Measurements from ENCODE around the gene TTLL3.

The TTLL3 gene

GRCh38 chr3:9833078-9833477 is 23.0 kb downstream of the TTLL3 start:
- H3K4me3 ChIP-seq (ENCODE audit: control insufficient read depth, low read depth, low read length) = no peak overlapping the region
- DNase-seq (ENCODE audit: low read depth) = no peak
- no peak for TF ChIP-seq CTCF (IDR thresholded peaks at IDR 0.05; ENCODE audit: control insufficient read depth, insufficient read depth, low read depth, low read length, missing control alignments)

DNA sequence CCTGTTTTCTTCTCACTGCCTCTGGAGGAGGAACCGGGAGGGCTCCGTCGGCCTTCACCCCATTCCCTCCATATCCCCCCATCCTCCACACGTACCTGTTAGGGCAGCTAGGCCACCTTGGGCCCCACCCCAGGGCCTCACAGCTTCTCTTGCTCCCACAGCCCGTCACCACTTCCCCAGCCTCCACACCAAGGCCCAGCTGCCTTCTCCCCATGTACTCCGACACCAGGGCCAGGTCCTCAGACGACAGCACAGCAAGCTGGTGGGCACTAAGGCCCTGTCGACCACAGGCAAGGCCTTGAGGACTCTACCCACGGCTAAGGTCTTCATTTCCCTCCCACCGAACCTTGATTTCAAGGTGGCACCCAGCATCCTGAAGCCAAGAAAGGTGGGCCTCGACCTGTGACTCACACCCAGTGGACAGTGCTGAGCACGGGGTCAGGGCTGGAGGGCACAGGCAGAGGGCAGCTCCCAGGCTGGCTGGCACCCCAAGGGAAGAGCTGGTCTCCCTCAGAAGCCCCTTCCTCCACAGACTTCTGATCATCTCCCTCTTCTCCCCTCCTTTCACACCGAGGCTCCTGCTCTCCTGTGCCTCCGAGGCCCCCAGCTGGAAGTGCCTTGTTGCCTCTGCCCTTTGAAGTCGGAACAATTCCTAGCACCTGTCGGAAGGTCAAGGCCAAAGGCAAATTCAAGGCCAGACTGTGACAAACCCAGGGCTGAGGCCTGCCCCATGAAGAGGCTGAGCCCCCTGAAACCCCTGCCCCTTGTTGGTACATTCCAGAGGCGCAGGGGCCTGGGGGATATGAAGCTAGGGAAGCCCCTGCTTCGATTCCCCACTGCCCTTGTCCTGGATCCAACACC is 24.7 kb downstream of the TTLL3 start:
- TF ChIP-seq CTCF (IDR thresholded peaks at IDR 0.05; ENCODE audit: control insufficient read depth, insufficient read depth, low read depth, low read length, missing control alignments) = no peak
- DNase-seq (ENCODE audit: low read depth) = no peak
- no peak overlapping the region for H3K4me3 ChIP-seq (ENCODE audit: control insufficient read depth, low read depth, low read length)

GRCh38 chr3:9837701-9838582 is 27.9 kb downstream of the TTLL3 start:
- no peak for TF ChIP-seq CTCF (IDR thresholded peaks at IDR 0.05; ENCODE audit: control insufficient read depth, insufficient read depth, low read depth, low read length, missing control alignments)
- no peak overlapping the region for H3K4me3 ChIP-seq (ENCODE audit: control insufficient read depth, low read depth, low read length)
- no peak for DNase-seq (ENCODE audit: low read depth)

- no peak for TF ChIP-seq CTCF (IDR thresholded peaks at IDR 0.05; ENCODE audit: control insufficient read depth, insufficient read depth, low read depth, low read length, missing control alignments)
- DNase-seq (ENCODE audit: low read depth) = no peak
- no peak overlapping the region for H3K4me3 ChIP-seq (ENCODE audit: control insufficient read depth, low read depth, low read length)
Observed at GRCh38 chr3:9838856-9839255, 28.8 kb downstream of the TTLL3 start.

- no peak for TF ChIP-seq CTCF (IDR thresholded peaks at IDR 0.05; ENCODE audit: control insufficient read depth, insufficient read depth, low read depth, low read length, missing control alignments)
Observed at GRCh38 chr3:9841015-9841414, 31.0 kb downstream of the TTLL3 start.

GRCh38 chr3:9843715-9844438 is 33.8 kb downstream of the TTLL3 start, which contains the start of gene RPUSD3:
RPUSD3 (minus strand) TSS chr3:9844008; CDS start chr3:9843990, 18 bp downstream.
- no peak for TF ChIP-seq CTCF (IDR thresholded peaks at IDR 0.05; ENCODE audit: control insufficient read depth, insufficient read depth, low read depth, low read length, missing control alignments)
- peak; percentile 83 for DNase-seq (ENCODE audit: low read depth)
- H3K4me3 ChIP-seq (ENCODE audit: control insufficient read depth, low read depth, low read length) = peak within 1 kb of the TSS; percentile 90

More at GRCh38 chr3:9841015-9841414, 31.0 kb downstream of the TTLL3 start:
- no peak overlapping the region for H3K4me3 ChIP-seq (ENCODE audit: control insufficient read depth, low read depth, low read length)
- DNase-seq (ENCODE audit: low read depth) = no peak
